Type B pancreatic cell (in vitro differentiated cells): ENCODE measurements around the gene EIF2A. TPM values are rescaled to one million over a fixed set of nuclear protein-coding genes. Genes with fewer than 3 reads are reported as not detected.
"Not testable (repeated sequence)": the region's sequence is repeated elsewhere in the genome, so short reads cannot be mapped to it uniquely, and the experiment has no call there.

ENCODE experiments used
- DNase-seq: peaks from one replicate; pipeline ENCODE4 v3.0.0; 2021; ENCODE audit warnings: mixed read lengths; ENCODE audit not compliant: unreplicated experiment; ENCODE audit errors: extremely low spot score
- H3K27ac Mint-ChIP-seq: 2 replicates; pipeline ENCODE4 v1.8.0; 2021; ENCODE audit warnings: mild to moderate bottlenecking, mixed read lengths
- H3K27me3 Mint-ChIP-seq: 2 replicates; pipeline ENCODE4 v1.8.0; 2021; ENCODE audit warnings: mixed read lengths
- H3K36me3 Mint-ChIP-seq: 2 replicates; pipeline ENCODE4 v1.8.0; 2021; ENCODE audit warnings: mixed read lengths
- H3K4me1 Mint-ChIP-seq: one replicate; pipeline ENCODE4 v1.8.0; 2021; ENCODE audit warnings: mixed read lengths; ENCODE audit not compliant: unreplicated experiment
- H3K4me3 Mint-ChIP-seq: 2 replicates; pipeline ENCODE4 v1.8.0; 2021; ENCODE audit warnings: mild to moderate bottlenecking, mixed read lengths
- H3K9me3 Mint-ChIP-seq: 2 replicates; pipeline ENCODE4 v1.8.0; 2021; ENCODE audit warnings: mixed read lengths
- total RNA-seq: library from RNA; stranded (reverse); gene quantifications from 2 replicates; pipeline ENCODE4 v1.2.1, GENCODE V29; 2021; ENCODE audit warnings: low replicate concordance
- TF ChIP-seq, protein P1 (sequence below): fragments of 200-600 bp; sonication (generic); conservative IDR thresholded peaks from 2 replicates; pipeline ENCODE4 v1.5.0; 2021; ENCODE audit warnings: antibody characterized with exemption, mild to moderate bottlenecking

EIF2A gene
- total RNA-seq, 1 donor from 2014 or later, result 58.3 TPM

GRCh38 chr3:150594150-150594549, 47.6 kb downstream of the EIF2A start:
- Mint-ChIP-seq H3K9me3 (no peaks in the 10 kb centered on the region), H3K4me1 (no peaks in the 10 kb centered on the region), H3K4me3 (no peak overlapping the region), H3K36me3 (peaks cover 10% of the 10 kb centered on the region), H3K27me3 (no peaks in the 10 kb centered on the region), H3K27ac (no peak overlapping the region)
- no peak for DNase-seq
- TF ChIP-seq, protein P1, sequence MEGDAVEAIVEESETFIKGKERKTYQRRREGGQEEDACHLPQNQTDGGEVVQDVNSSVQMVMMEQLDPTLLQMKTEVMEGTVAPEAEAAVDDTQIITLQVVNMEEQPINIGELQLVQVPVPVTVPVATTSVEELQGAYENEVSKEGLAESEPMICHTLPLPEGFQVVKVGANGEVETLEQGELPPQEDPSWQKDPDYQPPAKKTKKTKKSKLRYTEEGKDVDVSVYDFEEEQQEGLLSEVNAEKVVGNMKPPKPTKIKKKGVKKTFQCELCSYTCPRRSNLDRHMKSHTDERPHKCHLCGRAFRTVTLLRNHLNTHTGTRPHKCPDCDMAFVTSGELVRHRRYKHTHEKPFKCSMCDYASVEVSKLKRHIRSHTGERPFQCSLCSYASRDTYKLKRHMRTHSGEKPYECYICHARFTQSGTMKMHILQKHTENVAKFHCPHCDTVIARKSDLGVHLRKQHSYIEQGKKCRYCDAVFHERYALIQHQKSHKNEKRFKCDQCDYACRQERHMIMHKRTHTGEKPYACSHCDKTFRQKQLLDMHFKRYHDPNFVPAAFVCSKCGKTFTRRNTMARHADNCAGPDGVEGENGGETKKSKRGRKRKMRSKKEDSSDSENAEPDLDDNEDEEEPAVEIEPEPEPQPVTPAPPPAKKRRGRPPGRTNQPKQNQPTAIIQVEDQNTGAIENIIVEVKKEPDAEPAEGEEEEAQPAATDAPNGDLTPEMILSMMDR, result no peak

DNA sequence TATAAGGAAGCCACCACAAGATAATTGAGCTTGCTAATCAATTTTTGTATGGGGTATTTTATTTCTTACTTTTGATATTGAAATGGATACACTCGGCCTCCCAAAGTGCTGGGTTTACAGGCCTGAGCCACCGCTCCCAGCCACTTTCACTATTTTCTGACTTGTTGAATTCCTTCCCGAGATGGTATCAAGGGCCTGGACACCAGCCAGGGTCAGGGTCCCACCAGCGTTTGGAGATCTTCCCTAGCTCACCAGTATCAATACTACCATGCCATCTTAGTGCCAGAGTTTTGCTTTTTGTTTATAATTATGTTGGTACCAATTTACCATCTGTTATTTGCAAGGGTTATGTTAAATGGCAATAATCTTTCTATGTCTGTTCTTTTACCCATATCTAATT, 51.1 kb downstream of the EIF2A start:
- Mint-ChIP-seq H3K4me3 (no peak overlapping the region), H3K9me3 (peaks cover 5% of the 10 kb centered on the region), H3K27me3 (no peaks in the 10 kb centered on the region), H3K27ac (no peak overlapping the region), H3K36me3 (peaks cover 10% of the 10 kb centered on the region), H3K4me1 (peaks cover 25% of the 10 kb centered on the region)
- TF ChIP-seq, protein P1, result no peak
- DNase-seq, result no peak

DNA sequence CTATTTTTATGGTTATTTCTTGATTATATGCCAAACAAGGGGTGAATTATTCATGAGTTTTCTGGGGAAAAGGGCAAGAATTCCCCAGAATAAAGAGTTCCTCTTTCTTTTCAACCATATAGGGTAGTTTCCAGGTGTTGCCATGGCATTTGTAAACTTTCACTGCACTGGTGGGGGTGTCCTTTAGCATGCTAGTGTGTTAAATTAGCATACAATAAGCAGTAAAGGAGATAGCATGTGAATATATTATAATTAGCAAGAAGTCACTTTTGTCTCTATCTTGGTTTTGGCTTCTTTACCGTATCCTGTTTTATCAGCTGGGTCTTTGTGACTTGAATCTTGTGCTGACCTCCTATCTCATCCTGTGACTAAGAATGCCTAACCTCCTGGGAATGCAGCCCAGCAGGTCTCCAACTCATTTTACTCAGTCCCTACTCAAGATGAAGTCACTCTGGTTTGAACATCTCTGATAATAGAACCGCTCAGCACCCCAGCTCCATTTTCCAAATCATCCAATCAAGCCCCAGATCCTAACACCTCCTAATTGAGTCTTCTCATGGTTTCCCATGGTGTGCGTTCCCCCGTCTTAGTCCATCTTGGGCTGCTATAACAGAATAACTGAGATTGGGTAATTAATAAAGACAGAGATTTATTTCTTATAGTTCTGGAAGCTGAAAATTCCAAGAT, 53.2 kb downstream of the EIF2A start:
- no peak for DNase-seq
- TF ChIP-seq, protein P1, result no peak
- Mint-ChIP-seq H3K27ac (peak overlapping the region; percentile 90), H3K27me3 (no peaks in the 10 kb centered on the region), H3K9me3 (peaks cover 5% of the 10 kb centered on the region), H3K4me1 (peaks cover 32% of the 10 kb centered on the region), H3K36me3 (peaks cover 10% of the 10 kb centered on the region), H3K4me3 (peak overlapping the region; percentile 63)

DNA sequence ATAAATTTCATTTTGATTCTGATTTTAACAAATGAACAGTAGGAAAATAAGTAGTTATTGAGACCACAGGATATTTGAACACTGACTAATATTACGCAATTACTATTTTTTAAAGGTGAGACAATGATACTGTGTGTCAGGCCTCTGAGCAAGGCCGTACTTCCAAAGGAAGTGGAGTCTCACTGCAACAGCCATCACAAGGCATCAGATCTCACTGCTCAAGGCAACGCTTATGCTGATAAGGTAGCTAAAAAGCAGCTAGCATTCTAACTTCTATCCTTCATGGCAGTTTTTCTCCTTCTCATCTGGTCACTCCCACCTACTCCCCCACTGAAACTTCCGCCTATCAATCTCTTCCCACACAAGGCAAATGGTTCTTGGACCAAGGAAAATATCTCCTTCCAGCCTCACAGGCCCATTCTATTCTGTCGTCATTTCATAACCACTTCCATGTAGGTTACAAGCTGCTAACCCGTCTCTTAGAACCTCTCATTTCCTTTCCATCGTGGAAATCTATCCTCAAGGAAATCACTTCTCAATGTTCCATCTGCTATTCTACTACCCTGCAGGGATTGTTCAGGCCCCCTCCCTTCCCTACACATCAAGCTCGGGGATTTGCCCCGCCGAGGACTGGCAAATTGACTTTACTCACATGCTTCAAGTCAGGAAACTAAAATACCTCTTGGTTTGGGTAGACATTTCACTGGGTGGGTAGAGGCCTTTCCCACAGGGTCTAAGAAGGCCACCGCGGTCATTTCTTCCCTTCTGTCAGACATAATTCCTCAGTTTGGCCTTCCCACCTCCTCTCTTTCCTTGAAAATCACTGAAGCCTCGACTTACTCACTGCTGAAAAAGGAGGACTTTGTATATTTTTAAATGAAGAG, 54.3 kb downstream of the EIF2A start:
- H3K4me1 Mint-ChIP-seq, result peaks cover 37% of the 10 kb centered on the region
- H3K36me3 Mint-ChIP-seq, result peaks cover 10% of the 10 kb centered on the region
- peak overlapping the region; percentile 90 for H3K27ac Mint-ChIP-seq

GRCh38 chr3:150602426-150603152, 56.0 kb downstream of the EIF2A start:
- Mint-ChIP-seq H3K27me3 (no peaks in the 10 kb centered on the region), H3K4me1 (peaks cover 41% of the 10 kb centered on the region), H3K27ac (peak overlapping the region; percentile 97), H3K9me3 (peaks cover 5% of the 10 kb centered on the region), H3K4me3 (peak overlapping the region; percentile 94), H3K36me3 (peaks cover 10% of the 10 kb centered on the region)
- TF ChIP-seq, protein P1, result no peak
- no peak for DNase-seq

More for the DNA sequence above, 54.3 kb downstream of the EIF2A start:
- not testable (repeated sequence) for DNase-seq, H3K9me3 Mint-ChIP-seq, H3K27me3 Mint-ChIP-seq
- peak overlapping the region; percentile 94 for H3K4me3 Mint-ChIP-seq
